Activated T-helper 2 cell treated with anti-CD3 and anti-CD28 coated beads, Interferon-gamma antibody, Interleukin-2, Interleukin-4, amounts not matched to agents 10 μg/mL and 5 μg/mL and 100 μg/mL, durations not matched to agents 14 hours and 24 hours and 36 hours (primary cell): ENCODE measurements around the gene ALKBH1. TPM values are rescaled to one million over a fixed set of nuclear protein-coding genes. Genes with fewer than 3 reads are reported as not detected.
"Not testable (repeated sequence)": the region's sequence is repeated elsewhere in the genome, so short reads cannot be mapped to it uniquely, and the experiment has no call there.

Experiments used
- DNase-seq: peaks from one replicate; pipeline ENCODE4 v3.0.0; 2021; ENCODE audit warnings: low spot score
- H3K27ac Mint-ChIP-seq: one replicate; pipeline ENCODE4 v1.8.0; 2021; ENCODE audit warnings: mixed read lengths
- H3K27me3 Mint-ChIP-seq: one replicate; pipeline ENCODE4 v1.8.0; 2021; ENCODE audit warnings: low read depth, mixed read lengths
- H3K36me3 Mint-ChIP-seq: one replicate; pipeline ENCODE4 v1.8.0; 2021; ENCODE audit warnings: low read depth, mixed read lengths
- H3K4me1 Mint-ChIP-seq: one replicate; pipeline ENCODE4 v1.8.0; 2021; ENCODE audit warnings: low read depth, mixed read lengths
- H3K4me3 Mint-ChIP-seq: one replicate; pipeline ENCODE4 v1.8.0; 2021; ENCODE audit warnings: low read depth, mild to moderate bottlenecking, moderate library complexity, mixed read lengths
- H3K9me3 Mint-ChIP-seq: one replicate; pipeline ENCODE4 v1.8.0; 2021; ENCODE audit warnings: mixed read lengths
- intact Hi-C: fragments of 100-400 bp; cut with micrococcal nuclease; formaldehyde crosslinking; loops from one replicate; pipeline ENCODE4 v1.15.1; 2023
- total RNA-seq: library from RNA; stranded (reverse); gene quantifications from 2 replicates; pipeline ENCODE4 v1.2.3, GENCODE V29; 2022

ALKBH1 gene
- 14.6 and 15.3 TPM in 2 replicates for total RNA-seq

DNA sequence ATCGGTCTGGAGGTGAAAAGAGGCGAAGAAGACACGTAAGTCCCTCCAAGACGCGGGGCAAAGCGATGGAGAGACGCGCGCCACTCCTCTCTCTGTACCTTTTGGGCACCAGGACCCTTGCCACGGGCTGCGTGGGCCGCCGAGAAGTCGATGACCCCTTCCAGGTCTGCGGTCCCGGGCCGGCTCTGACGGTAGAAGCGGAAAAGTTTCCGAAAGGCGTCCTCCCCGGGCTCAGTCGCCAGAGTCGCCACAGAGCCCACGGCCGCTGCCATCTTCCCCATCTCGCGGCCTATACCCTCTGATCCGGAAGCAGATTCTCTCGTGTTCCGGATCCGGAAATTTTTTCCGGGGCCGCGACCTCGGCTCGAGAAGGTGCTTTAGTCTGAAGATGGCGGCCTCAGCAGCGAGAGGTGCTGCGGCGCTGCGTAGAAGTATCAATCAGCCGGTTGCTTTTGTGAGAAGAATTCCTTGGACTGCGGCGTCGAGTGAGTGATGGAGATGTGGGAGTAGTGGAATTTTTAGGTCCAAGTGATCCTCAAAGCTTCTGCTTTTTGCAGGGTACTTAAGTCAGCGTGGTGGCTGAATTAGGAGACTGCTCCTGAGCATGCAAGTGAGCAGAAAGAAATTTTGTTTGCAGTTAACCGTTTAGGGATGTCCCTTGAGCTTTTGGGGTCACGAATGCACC, at the start of gene ALKBH1, which contains the start of gene SLIRP:
Gene ALKBH1 (minus strand): TSS at position 300 of the 685 bp plus-strand sequence. CDS start 19 bp downstream, at position 281.
Gene SLIRP (plus strand): TSS at position 380 of the 685 bp plus-strand sequence. CDS start 9 bp downstream, at position 389.
- DNase-seq = peak; percentile 82
- Mint-ChIP-seq H3K27me3 (no peaks in the 10 kb centered on the region), H3K9me3 (no peaks in the 10 kb centered on the region), H3K27ac (peak within 1 kb of the TSS; percentile 93), H3K4me3 (peak within 1 kb of the TSS; percentile 95), H3K4me1 (peaks cover 34% of the 10 kb centered on the region), H3K36me3 (peaks cover 41% of the 10 kb centered on the region)
- intact Hi-C loops = loop anchor here (1.0 to 5.0 kb wide), 2 partner anchors 251 to 386 kb away; partner anchors contain the start of genes GSTZ1, POMT2 and VIPAS39

- Mint-ChIP-seq H3K27me3 (no peaks in the 10 kb centered on the region), H3K36me3 (peaks cover 63% of the 10 kb centered on the region), H3K4me1 (peaks cover 12% of the 10 kb centered on the region), H3K9me3 (no peaks in the 10 kb centered on the region), H3K27ac (no peak overlapping the region), H3K4me3 (no peak overlapping the region)
- no peak for DNase-seq
- intact Hi-C loops = no loop called here
Observed at GRCh38 chr14:77752799-77753516, 45.1 kb upstream of the ALKBH1 start.

- Mint-ChIP-seq H3K4me1 (peaks cover 6% of the 10 kb centered on the region), H3K9me3 (no peaks in the 10 kb centered on the region), H3K36me3 (peaks cover 60% of the 10 kb centered on the region), H3K4me3 (no peak overlapping the region), H3K27me3 (no peaks in the 10 kb centered on the region), H3K27ac (no peak overlapping the region)
- no peak for DNase-seq
- intact Hi-C loops = no loop called here
Observed at GRCh38 chr14:77752266-77752665, 44.4 kb upstream of the ALKBH1 start.

- H3K27ac Mint-ChIP-seq, H3K4me3 Mint-ChIP-seq, intact Hi-C loops, H3K27me3 Mint-ChIP-seq, DNase-seq, H3K9me3 Mint-ChIP-seq, H3K4me1 Mint-ChIP-seq: not testable (repeated sequence)
- H3K36me3 Mint-ChIP-seq = peaks cover 60% of the 10 kb centered on the region
Observed at GRCh38 chr14:77747425-77747824, 39.6 kb upstream of the ALKBH1 start.

GRCh38 chr14:77746064-77746702, 38.4 kb upstream of the ALKBH1 start:
- no peak overlapping the region for H3K4me3 Mint-ChIP-seq
- DNase-seq = no peak

GRCh38 chr14:77741438-77741837, 33.6 kb upstream of the ALKBH1 start:
- Mint-ChIP-seq H3K36me3 (peaks cover 63% of the 10 kb centered on the region), H3K4me1 (peaks cover 11% of the 10 kb centered on the region), H3K27me3 (no peaks in the 10 kb centered on the region), H3K9me3 (no peaks in the 10 kb centered on the region), H3K4me3 (no peak overlapping the region), H3K27ac (peak overlapping the region; percentile 40)
- intact Hi-C loops = no loop called here
- DNase-seq = no peak

More at GRCh38 chr14:77746064-77746702, 38.4 kb upstream of the ALKBH1 start:
- Mint-ChIP-seq H3K4me1 (peaks cover 8% of the 10 kb centered on the region), H3K9me3 (no peaks in the 10 kb centered on the region), H3K36me3 (peaks cover 68% of the 10 kb centered on the region), H3K27ac (no peak overlapping the region), H3K27me3 (no peaks in the 10 kb centered on the region)
- intact Hi-C loops = no loop called here

DNA sequence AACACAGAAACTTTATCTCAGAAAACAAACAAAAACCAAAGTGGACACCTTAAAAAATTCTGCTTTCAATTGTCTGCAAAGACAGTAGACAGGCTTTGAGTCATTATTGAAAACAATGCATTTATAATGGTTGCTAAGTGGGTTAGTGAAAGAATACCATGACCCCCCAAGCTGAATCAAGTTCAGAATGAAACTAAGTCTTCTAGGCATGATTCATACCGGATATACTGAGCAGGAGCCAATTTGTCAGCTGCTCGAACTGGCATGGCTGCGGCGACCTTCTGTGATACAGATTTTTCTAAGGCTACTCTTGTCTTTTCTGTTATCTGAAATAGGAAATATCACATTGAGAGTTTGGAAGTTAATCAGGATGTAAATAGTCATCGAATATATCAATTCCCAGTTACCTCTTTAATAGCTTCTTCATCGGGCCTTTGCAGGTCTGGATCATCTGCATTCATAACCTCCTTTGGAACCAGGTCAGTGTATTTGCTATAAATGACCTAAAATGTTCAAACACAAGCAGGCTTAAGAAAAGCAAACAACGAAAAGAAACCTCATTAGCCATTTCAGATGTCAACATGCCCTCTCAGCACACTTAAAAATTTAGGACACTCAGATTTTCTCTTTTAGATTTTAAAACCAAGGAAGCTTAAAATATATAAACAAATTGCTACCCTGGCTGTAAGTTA, 30.9 kb upstream of the ALKBH1 start:
- Mint-ChIP-seq H3K9me3 (no peaks in the 10 kb centered on the region), H3K4me1 (peaks cover 15% of the 10 kb centered on the region), H3K4me3 (no peak overlapping the region), H3K36me3 (peaks cover 69% of the 10 kb centered on the region), H3K27me3 (no peaks in the 10 kb centered on the region), H3K27ac (peak overlapping the region; percentile 28)
- DNase-seq = no peak
- intact Hi-C loops = no loop called here

DNA sequence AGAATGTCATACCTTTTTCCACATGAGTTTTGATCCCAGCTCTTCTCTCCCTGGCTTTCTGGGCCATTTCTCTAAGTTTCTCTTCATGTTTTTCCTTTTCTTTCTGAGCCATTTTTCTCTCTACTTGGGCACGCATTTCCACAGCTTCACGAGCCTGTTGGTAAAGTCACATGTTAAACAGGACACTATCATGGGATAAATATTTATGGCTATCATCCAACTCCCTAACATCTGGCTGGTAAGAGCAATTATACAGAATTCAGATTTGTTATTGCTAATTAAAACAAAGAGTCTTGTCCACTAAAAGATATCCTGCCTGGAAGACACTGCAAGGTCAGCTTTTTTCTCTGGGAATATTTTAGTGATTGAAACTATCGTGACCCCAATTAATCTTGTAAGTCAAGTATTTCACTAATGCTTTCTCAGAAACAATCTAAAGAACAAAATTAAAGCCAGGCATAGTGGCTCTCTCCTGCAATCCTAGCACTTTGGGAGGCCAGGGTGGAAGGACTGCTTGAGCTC, 23.2 kb upstream of the ALKBH1 start:
- intact Hi-C loops = no loop called here
- no peaks in the 10 kb centered on the region for H3K27me3 Mint-ChIP-seq
- DNase-seq = no peak
- no peaks in the 10 kb centered on the region for H3K9me3 Mint-ChIP-seq
- H3K36me3 Mint-ChIP-seq = peaks cover 85% of the 10 kb centered on the region
- H3K4me1 Mint-ChIP-seq = peaks cover 5% of the 10 kb centered on the region
- no peak overlapping the region for H3K4me3 Mint-ChIP-seq
- H3K27ac Mint-ChIP-seq = no peak overlapping the region

- Mint-ChIP-seq H3K27ac (no peak overlapping the region), H3K4me3 (no peak overlapping the region), H3K27me3 (no peaks in the 10 kb centered on the region), H3K9me3 (no peaks in the 10 kb centered on the region), H3K36me3 (peaks cover 89% of the 10 kb centered on the region), H3K4me1 (no peaks in the 10 kb centered on the region)
- intact Hi-C loops = no loop called here
- DNase-seq = no peak
Observed at GRCh38 chr14:77722301-77722700, 14.5 kb upstream of the ALKBH1 start.

GRCh38 chr14:77721437-77721836, 13.6 kb upstream of the ALKBH1 start:
- no peak for DNase-seq
- no peaks in the 10 kb centered on the region for H3K4me1 Mint-ChIP-seq
- H3K27ac Mint-ChIP-seq = no peak overlapping the region
- intact Hi-C loops = no loop called here
- H3K36me3 Mint-ChIP-seq = peaks cover 85% of the 10 kb centered on the region
- no peak overlapping the region for H3K4me3 Mint-ChIP-seq
- H3K9me3 Mint-ChIP-seq = no peaks in the 10 kb centered on the region
- no peaks in the 10 kb centered on the region for H3K27me3 Mint-ChIP-seq

DNA sequence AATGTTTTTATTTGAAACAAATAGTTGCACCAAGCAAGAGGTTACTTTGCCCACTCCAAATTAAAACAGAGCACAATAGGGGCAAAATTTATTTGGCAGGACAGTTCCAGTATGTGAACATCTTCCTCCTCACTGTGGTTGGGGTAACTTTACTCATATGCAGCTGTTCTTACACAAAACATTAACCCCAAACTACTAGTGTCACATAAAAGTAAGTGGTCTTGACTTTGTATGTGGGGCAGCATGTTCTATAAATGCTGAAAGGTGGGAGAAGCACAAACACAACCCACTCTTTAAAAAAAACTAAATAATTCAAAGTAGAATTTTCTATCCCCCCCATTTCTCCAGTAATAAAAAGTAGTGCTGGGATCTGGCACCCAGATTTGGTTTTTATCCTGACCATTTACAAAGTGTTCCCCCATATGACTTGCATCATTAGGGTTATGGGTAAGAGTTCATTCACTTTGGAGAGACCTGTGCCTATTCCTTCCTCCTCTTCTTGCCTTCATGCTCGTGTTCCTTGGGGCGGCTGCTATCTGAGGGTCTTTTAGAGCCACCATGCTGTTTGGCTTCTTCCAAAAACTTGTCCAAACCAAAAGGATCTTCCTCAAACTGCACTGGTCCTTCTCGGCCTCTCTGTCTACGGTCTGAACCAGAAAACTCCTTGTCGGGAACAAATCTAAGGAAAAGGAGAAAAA, 9.9 kb upstream of the ALKBH1 start:
- intact Hi-C loops = no loop called here
- Mint-ChIP-seq H3K4me1 (peaks cover 10% of the 10 kb centered on the region), H3K4me3 (no peak overlapping the region), H3K27ac (peak overlapping the region; percentile 25), H3K36me3 (peaks cover 80% of the 10 kb centered on the region), H3K9me3 (no peaks in the 10 kb centered on the region), H3K27me3 (no peaks in the 10 kb centered on the region)
- no peak for DNase-seq

DNA sequence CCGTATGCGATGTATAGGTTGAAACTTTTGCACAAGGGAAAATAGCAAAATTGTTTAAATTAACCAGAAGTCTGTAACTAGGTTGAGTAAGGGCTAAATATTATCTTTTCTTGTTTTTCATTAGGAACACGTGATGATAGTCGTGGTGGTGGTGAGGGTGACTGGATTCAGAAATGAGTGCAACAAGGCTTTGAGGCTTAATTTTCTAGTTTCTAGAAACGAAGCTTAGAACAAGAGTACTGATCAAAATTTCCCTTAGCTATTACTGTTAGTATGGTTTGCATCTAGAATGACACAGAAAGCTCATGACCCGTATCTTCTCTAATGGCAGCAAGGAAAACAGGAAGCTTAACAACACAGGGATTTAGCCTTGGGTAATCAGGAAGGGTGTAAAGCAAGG, 7.1 kb upstream of the ALKBH1 start:
- Mint-ChIP-seq H3K36me3 (peaks cover 68% of the 10 kb centered on the region), H3K4me3 (no peak overlapping the region), H3K27me3 (no peaks in the 10 kb centered on the region), H3K9me3 (no peaks in the 10 kb centered on the region), H3K27ac (peak overlapping the region; percentile 71), H3K4me1 (peaks cover 18% of the 10 kb centered on the region)
- intact Hi-C loops = no loop called here
- DNase-seq = no peak
